RPMI7951 (cell line): ENCODE results near the gene MAML3. TPM values are rescaled to one million over a fixed set of nuclear protein-coding genes. Genes with fewer than 3 reads are reported as not detected.

ENCODE experiments used
- DNase-seq: peaks from one replicate; pipeline ENCODE4 v3.0.0-alpha.2; 2012; ENCODE audit warnings: low read depth
- total RNA-seq: library from RNA; depleted of rRNA; stranded (reverse); fragments of >200 nt; shearing (Covaris generic); gene quantifications from 2 replicates; pipeline ENCODE4 v1.2.3, GENCODE V29; 2014

MAML3 gene
- total RNA-seq, 1 experiment from 2014 or later, result 3.2 TPM

- no peak for DNase-seq
Observed at GRCh38 chr4:140076307-140076706, 77.7 kb downstream of the MAML3 start.

GRCh38 chr4:140071806-140072205 lies 82.2 kb downstream of the MAML3 start:
- peak; percentile 86 for DNase-seq

- DNase-seq, result no peak
Observed at GRCh38 chr4:140070973-140071372, 83.0 kb downstream of the MAML3 start.

GRCh38 chr4:140070366-140070765 lies 83.6 kb downstream of the MAML3 start:
- no peak for DNase-seq

- no peak for DNase-seq
Observed at GRCh38 chr4:140069066-140069465, 84.9 kb downstream of the MAML3 start.

- no peak for DNase-seq
Observed at GRCh38 chr4:140068271-140068670, 85.7 kb downstream of the MAML3 start.

GRCh38 chr4:140066031-140066930 lies 87.7 kb downstream of the MAML3 start:
- DNase-seq, result no peak

GRCh38 chr4:140065393-140065792 lies 88.6 kb downstream of the MAML3 start:
- no peak for DNase-seq

GRCh38 chr4:140061659-140062289 lies 92.2 kb downstream of the MAML3 start:
- DNase-seq, result no peak

- no peak for DNase-seq
Observed at GRCh38 chr4:140061194-140061593, 92.8 kb downstream of the MAML3 start.

GRCh38 chr4:140059159-140059558 lies 94.8 kb downstream of the MAML3 start:
- DNase-seq, result peak; percentile 17

- DNase-seq, result no peak
Observed at GRCh38 chr4:140057701-140058100, 96.3 kb downstream of the MAML3 start.

- no peak for DNase-seq
Observed at GRCh38 chr4:140056015-140056414, 98.0 kb downstream of the MAML3 start.

- DNase-seq, result no peak
Observed at GRCh38 chr4:140054861-140055260, 99.1 kb downstream of the MAML3 start.

- DNase-seq, result no peak
Observed at GRCh38 chr4:140053185-140053584, 100.8 kb downstream of the MAML3 start.

- DNase-seq, result peak; percentile 51
Observed at GRCh38 chr4:140052050-140052449, 101.9 kb downstream of the MAML3 start.

GRCh38 chr4:140049849-140050637 lies 103.9 kb downstream of the MAML3 start:
- DNase-seq, result peak; percentile 56

GRCh38 chr4:140049024-140049848 lies 104.7 kb downstream of the MAML3 start:
- peak; percentile 45 for DNase-seq

GRCh38 chr4:140048419-140048995 lies 105.5 kb downstream of the MAML3 start:
- no peak for DNase-seq

- DNase-seq, result no peak
Observed at GRCh38 chr4:140047786-140048185, 106.2 kb downstream of the MAML3 start.

- no peak for DNase-seq
Observed at GRCh38 chr4:140047017-140047640, 106.9 kb downstream of the MAML3 start.
